ENCODE data around the gene SLC27A3.

The SLC27A3 gene

DNA sequence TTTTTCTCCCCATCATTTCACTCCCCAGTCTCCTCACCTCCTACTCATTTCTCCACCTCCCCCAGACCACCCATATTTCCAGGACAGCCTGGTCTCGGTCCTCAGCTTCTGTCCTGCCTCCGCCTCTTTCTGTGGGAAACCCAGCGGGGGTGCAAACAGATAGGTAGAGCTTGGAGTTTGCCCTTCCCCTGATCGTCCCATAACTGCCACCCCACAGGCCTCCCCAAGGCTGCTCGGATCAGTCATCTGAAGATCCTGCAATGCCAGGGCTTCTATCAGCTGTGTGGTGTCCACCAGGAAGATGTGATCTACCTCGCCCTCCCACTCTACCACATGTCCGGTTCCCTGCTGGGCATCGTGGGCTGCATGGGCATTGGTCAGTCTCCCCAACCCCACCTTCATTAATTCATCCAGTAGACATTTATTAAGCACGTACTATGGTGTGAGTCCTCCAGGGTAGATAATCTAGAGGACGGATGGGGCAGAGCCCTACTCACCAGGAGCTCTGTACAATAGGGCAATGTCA, 1.7 kb downstream of the SLC27A3 start:
- no peak overlapping the region for H3K4me3 ChIP-seq (ENCODE audit: low read depth, low read length)
- peaks cover 4% of the 10 kb centered on the region; the same call in 1 of the 2 replicates for H3K36me3 ChIP-seq
- no peak for DNase-seq
- no peak for TF ChIP-seq CTCF (IDR thresholded peaks at IDR 0.05; ENCODE audit: low read depth, low read length)
- no peaks in the 10 kb centered on the region for H3K9me3 ChIP-seq
- H3K4me1 ChIP-seq, result no peaks in the 10 kb centered on the region
- no peaks in the 10 kb centered on the region for H3K27me3 ChIP-seq

- H3K9me3 ChIP-seq, result no peaks in the 10 kb centered on the region
- TF ChIP-seq CTCF (IDR thresholded peaks at IDR 0.05; ENCODE audit: low read depth, low read length), result no peak
- no peaks in the 10 kb centered on the region for H3K27me3 ChIP-seq
- DNase-seq, result no peak
- H3K4me1 ChIP-seq, result no peaks in the 10 kb centered on the region
- H3K36me3 ChIP-seq, result no peaks in the 10 kb centered on the region; the same call in 1 of the 2 replicates
- no peak overlapping the region for H3K4me3 ChIP-seq (ENCODE audit: low read depth, low read length)
Measured at GRCh38 chr1:153777648-153778047, 2.4 kb downstream of the SLC27A3 start.

- Histone ChIP-seq H3K4me1 (no peaks in the 10 kb centered on the region), H3K36me3 (no peaks in the 10 kb centered on the region), H3K27me3 (no peaks in the 10 kb centered on the region), H3K9me3 (no peaks in the 10 kb centered on the region), H3K4me3 (ENCODE audit: low read depth, low read length) (no peak overlapping the region)
- no peak for DNase-seq
- TF ChIP-seq CTCF (IDR thresholded peaks at IDR 0.05; ENCODE audit: low read depth, low read length), result no peak
Measured at GRCh38 chr1:153778051-153778823, 3.0 kb downstream of the SLC27A3 start.

GRCh38 chr1:153778824-153779519, 3.8 kb downstream of the SLC27A3 start:
- no peaks in the 10 kb centered on the region for H3K9me3 ChIP-seq
- H3K4me3 ChIP-seq (ENCODE audit: low read depth, low read length), result no peak overlapping the region
- no peaks in the 10 kb centered on the region for H3K27me3 ChIP-seq
- no peaks in the 10 kb centered on the region for H3K36me3 ChIP-seq
- no peak for TF ChIP-seq CTCF (IDR thresholded peaks at IDR 0.05; ENCODE audit: low read depth, low read length)
- no peak for DNase-seq
- no peaks in the 10 kb centered on the region for H3K4me1 ChIP-seq

- no peak for DNase-seq
- Histone ChIP-seq H3K4me3 (ENCODE audit: low read depth, low read length) (no peak overlapping the region), H3K4me1 (no peaks in the 10 kb centered on the region), H3K27me3 (no peaks in the 10 kb centered on the region), H3K36me3 (no peaks in the 10 kb centered on the region), H3K9me3 (no peaks in the 10 kb centered on the region)
- TF ChIP-seq CTCF (IDR thresholded peaks at IDR 0.05; ENCODE audit: low read depth, low read length), result no peak
Measured at GRCh38 chr1:153779781-153780541, 4.8 kb downstream of the SLC27A3 start.
